Measurements from ENCODE around the gene CIP2A.

- no peak for TF ChIP-seq EP300 (IDR thresholded peaks at IDR 0.05)
- no peak for TF ChIP-seq CTCF (IDR thresholded peaks at IDR 0.05)
- no peak for TF ChIP-seq POLR2A (IDR thresholded peaks at IDR 0.05)
These were observed 14.5 kb upstream of the CIP2A start for GRCh38 chr3:108603691-108604090.
